ENCODE data around the gene SDHB. TPM values are rescaled to one million over a fixed set of nuclear protein-coding genes. Genes with fewer than 3 reads are reported as not detected.

Gene SDHB
- total RNA-seq, 1 experiment from 2014 or later, result 212 TPM

DNA sequence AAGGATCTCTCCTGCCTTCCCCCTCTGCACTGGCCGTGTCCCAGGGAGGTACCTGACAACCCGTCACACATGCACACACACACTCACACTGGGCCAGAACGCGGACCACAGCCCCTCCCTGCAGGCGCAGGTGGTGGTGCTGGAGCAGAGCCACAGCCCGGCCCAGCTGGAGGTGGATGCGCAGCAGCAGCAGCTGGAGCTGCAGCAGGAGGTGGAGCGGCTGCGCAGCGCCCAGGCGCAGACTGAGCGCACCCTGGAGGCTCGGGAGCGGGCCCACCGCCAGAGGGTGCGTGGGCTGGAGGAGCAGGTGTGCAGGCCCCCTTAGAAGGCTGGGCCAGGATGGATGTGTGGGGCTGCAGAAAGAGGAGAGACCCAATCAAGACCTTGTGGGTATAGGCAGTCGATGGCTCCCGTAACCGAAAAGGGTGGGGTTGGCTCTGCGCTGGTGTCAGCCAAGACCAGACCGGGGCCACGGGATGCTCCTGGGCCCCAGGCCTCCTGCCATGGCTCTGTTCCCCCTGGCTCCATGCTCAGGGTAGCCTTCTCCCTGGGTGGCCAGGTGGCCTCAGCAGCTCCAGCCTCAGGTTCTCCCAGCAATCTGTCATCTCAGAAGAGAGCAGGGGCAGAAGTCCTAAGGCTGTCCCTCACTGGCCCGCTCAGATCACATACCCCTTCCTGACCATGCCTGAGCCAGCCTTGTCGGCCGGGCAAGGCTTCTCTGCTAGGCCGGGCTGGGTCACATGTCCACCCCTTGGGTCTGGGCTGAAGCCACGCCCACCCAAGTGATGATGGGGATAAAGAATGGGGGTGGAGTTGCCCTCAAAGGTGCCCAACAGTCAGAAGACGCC lies 82.3 kb downstream of the SDHB start:
- BruUV-seq (replicated peaks), result no TSS peak
- intact Hi-C loops (cut with micrococcal nuclease; ENCODE audit: unreplicated experiment) (no loop called here), in situ Hi-C loops (cut with HindIII; ENCODE audit: low pct_unique_long_range_greater_than_20kb, low sequenced_read_pairs) (no loop called here)
- DNase-seq (ENCODE audit: low read depth, low spot score) (no peak), ATAC-seq (peak; percentile 47; the same call in 1 of the 2 replicates)
- TF ChIP-seq, protein P1, sequence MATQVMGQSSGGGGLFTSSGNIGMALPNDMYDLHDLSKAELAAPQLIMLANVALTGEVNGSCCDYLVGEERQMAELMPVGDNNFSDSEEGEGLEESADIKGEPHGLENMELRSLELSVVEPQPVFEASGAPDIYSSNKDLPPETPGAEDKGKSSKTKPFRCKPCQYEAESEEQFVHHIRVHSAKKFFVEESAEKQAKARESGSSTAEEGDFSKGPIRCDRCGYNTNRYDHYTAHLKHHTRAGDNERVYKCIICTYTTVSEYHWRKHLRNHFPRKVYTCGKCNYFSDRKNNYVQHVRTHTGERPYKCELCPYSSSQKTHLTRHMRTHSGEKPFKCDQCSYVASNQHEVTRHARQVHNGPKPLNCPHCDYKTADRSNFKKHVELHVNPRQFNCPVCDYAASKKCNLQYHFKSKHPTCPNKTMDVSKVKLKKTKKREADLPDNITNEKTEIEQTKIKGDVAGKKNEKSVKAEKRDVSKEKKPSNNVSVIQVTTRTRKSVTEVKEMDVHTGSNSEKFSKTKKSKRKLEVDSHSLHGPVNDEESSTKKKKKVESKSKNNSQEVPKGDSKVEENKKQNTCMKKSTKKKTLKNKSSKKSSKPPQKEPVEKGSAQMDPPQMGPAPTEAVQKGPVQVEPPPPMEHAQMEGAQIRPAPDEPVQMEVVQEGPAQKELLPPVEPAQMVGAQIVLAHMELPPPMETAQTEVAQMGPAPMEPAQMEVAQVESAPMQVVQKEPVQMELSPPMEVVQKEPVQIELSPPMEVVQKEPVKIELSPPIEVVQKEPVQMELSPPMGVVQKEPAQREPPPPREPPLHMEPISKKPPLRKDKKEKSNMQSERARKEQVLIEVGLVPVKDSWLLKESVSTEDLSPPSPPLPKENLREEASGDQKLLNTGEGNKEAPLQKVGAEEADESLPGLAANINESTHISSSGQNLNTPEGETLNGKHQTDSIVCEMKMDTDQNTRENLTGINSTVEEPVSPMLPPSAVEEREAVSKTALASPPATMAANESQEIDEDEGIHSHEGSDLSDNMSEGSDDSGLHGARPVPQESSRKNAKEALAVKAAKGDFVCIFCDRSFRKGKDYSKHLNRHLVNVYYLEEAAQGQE (IDR thresholded peaks at IDR 0.05; ENCODE audit: insufficient read depth in 1 of 2, low read depth in 2 of 2, low read length in 1 of 2), result no peak
- TF ChIP-seq TCF7L2 (IDR thresholded peaks at IDR 0.05; ENCODE audit: low read depth, low read length) (no peak), SIN3A (IDR thresholded peaks at IDR 0.05; ENCODE audit: borderline replicate concordance, insufficient read depth, low read depth, low read length) (no peak), POLR2AphosphoS5 (IDR thresholded peaks at IDR 0.05; ENCODE audit: low read depth, low read length) (no peak)
- TF ChIP-seq, protein P2, sequence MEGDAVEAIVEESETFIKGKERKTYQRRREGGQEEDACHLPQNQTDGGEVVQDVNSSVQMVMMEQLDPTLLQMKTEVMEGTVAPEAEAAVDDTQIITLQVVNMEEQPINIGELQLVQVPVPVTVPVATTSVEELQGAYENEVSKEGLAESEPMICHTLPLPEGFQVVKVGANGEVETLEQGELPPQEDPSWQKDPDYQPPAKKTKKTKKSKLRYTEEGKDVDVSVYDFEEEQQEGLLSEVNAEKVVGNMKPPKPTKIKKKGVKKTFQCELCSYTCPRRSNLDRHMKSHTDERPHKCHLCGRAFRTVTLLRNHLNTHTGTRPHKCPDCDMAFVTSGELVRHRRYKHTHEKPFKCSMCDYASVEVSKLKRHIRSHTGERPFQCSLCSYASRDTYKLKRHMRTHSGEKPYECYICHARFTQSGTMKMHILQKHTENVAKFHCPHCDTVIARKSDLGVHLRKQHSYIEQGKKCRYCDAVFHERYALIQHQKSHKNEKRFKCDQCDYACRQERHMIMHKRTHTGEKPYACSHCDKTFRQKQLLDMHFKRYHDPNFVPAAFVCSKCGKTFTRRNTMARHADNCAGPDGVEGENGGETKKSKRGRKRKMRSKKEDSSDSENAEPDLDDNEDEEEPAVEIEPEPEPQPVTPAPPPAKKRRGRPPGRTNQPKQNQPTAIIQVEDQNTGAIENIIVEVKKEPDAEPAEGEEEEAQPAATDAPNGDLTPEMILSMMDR (IDR thresholded peaks at IDR 0.05), result no peak
- no peak overlapping the region for H3K4me3 ChIP-seq (ENCODE audit: low read depth in 2 of 2, low read length in 2 of 2)
- no peak overlapping the region for H3K27ac ChIP-seq (ENCODE audit: low read length)
- no peaks in the 10 kb centered on the region for H3K36me3 ChIP-seq (ENCODE audit: control insufficient read depth, insufficient read depth, low read length)
- no peaks in the 10 kb centered on the region for H3K9me3 ChIP-seq (ENCODE audit: control insufficient read depth, insufficient read depth, low read depth, low read length)
- H3K4me1 ChIP-seq (ENCODE audit: control insufficient read depth, insufficient read depth, low read length), result no peaks in the 10 kb centered on the region
- no peaks in the 10 kb centered on the region for H3K27me3 ChIP-seq (ENCODE audit: control insufficient read depth, insufficient read depth, low read length)
- CTCF ChIA-PET, result no interaction called here
- POLR2A ChIA-PET, result no interaction called here

DNA sequence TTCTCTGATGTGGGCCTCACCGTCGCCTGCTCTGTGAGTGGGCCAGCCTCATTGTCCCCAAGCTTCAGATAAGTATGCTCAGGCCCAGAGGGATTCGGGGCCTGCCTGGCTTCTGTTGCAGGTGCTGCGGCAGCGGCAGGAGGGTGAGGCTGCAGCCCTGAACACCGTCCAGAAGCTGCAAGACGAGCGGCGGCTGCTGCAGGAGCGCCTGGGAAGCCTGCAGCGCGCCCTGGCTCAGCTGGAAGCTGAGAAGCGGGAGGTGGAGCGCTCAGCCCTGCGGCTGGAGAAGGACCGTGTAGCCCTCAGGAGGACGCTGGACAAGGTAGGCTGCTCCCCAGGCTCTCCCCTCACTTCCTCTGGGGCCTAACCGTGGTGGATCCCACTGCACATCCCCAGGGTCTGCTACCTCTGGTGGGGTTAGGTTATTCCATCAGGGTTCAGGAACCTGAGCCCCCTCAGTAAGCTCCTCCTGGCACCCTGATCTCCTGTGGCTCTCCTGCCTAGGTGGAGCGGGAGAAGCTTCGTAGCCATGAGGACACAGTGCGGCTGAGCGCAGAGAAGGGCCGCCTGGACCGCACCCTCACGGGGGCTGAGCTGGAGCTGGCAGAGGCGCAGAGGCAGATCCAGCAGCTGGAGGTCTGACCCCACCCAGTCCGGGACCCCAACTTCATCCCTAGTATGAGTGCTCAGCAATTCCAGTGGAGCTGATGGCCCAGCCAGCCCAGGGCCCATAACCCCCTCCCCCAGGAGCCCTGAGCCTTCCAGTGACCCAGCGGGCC lies 83.5 kb downstream of the SDHB start:
- no TSS peak for BruUV-seq (replicated peaks)
- TF ChIP-seq POLR2AphosphoS5 (IDR thresholded peaks at IDR 0.05; ENCODE audit: low read depth, low read length) (no peak), SIN3A (IDR thresholded peaks at IDR 0.05; ENCODE audit: borderline replicate concordance, insufficient read depth, low read depth, low read length) (no peak), TCF7L2 (IDR thresholded peaks at IDR 0.05; ENCODE audit: low read depth, low read length) (no peak)
- TF ChIP-seq, protein P2 (IDR thresholded peaks at IDR 0.05), result no peak
- TF ChIP-seq, protein P1 (IDR thresholded peaks at IDR 0.05; ENCODE audit: insufficient read depth in 1 of 2, low read depth in 2 of 2, low read length in 1 of 2), result no peak
- in situ Hi-C loops (cut with HindIII; ENCODE audit: low pct_unique_long_range_greater_than_20kb, low sequenced_read_pairs), result no loop called here
- H3K4me3 ChIP-seq (ENCODE audit: low read depth in 2 of 2, low read length in 2 of 2), result no peak overlapping the region
- H3K27ac ChIP-seq (ENCODE audit: low read length), result no peak overlapping the region
- CTCF ChIA-PET, result interaction anchor here (0.5 to 0.6 kb wide), 2 partner anchors 30 to 359 kb away, joined by 3 read pairs; no protein-coding TSS in a partner anchor
- DNase-seq (ENCODE audit: low read depth, low spot score) (no peak), ATAC-seq (no peak)
- intact Hi-C loops (cut with micrococcal nuclease; ENCODE audit: unreplicated experiment), result no loop called here
- no peaks in the 10 kb centered on the region for H3K4me1 ChIP-seq (ENCODE audit: control insufficient read depth, insufficient read depth, low read length)
- no peaks in the 10 kb centered on the region for H3K36me3 ChIP-seq (ENCODE audit: control insufficient read depth, insufficient read depth, low read length)
- no peaks in the 10 kb centered on the region for H3K9me3 ChIP-seq (ENCODE audit: control insufficient read depth, insufficient read depth, low read depth, low read length)
- POLR2A ChIA-PET, result no interaction called here
- H3K27me3 ChIP-seq (ENCODE audit: control insufficient read depth, insufficient read depth, low read length), result no peaks in the 10 kb centered on the region
